Measurements from ENCODE around the gene ANKS3.

Gene ANKS3

DNA sequence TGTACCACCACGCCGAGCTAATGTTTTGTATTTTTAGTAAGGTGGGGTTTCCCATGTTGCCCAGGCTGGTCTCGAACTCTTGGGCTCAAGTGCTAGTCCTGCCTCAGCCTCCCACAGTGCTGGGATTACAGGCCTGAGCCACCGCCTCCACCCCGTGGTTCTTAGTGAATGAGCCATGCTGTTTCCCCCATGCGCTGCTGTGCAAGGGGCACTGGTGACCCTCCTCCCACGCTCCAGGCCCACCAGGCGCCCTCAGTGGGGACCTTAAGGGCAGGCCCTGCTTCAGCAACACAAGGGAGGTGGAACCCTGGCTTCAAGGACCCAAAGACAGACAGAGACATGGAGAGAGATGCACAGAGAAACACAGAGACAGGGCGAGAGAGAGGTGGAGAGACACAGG, 56.1 kb downstream of the ANKS3 start:
- no peak overlapping the region for H3K4me3 ChIP-seq (ENCODE audit: control insufficient read depth, low read depth, low read length)
- DNase-seq (ENCODE audit: low read depth) = no peak
- TF ChIP-seq, protein P1, sequence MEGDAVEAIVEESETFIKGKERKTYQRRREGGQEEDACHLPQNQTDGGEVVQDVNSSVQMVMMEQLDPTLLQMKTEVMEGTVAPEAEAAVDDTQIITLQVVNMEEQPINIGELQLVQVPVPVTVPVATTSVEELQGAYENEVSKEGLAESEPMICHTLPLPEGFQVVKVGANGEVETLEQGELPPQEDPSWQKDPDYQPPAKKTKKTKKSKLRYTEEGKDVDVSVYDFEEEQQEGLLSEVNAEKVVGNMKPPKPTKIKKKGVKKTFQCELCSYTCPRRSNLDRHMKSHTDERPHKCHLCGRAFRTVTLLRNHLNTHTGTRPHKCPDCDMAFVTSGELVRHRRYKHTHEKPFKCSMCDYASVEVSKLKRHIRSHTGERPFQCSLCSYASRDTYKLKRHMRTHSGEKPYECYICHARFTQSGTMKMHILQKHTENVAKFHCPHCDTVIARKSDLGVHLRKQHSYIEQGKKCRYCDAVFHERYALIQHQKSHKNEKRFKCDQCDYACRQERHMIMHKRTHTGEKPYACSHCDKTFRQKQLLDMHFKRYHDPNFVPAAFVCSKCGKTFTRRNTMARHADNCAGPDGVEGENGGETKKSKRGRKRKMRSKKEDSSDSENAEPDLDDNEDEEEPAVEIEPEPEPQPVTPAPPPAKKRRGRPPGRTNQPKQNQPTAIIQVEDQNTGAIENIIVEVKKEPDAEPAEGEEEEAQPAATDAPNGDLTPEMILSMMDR (conservative IDR thresholded peaks at IDR 0.05; ENCODE audit: control insufficient read depth, insufficient read depth, low read depth, low read length) = no peak

DNA sequence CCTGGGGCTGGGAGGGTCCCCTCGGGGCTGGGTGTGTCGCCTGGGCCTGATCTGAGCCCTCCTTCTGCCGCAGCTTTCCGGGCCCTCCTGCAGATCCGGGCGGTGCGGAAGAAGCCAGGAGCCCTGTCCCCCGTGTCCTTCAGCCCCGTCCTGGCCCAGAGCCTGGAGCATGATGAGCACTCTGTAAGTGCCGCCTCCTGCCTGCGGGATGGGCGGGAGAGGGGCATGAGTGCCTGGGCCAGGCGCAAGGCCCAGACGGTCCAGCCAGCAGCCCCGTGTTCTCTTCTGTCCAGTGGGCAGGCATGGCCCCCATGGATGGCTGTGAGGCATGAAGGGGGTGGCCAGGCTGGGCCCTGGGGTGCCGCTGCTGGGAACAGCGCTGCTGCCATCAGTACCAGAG, 56.7 kb downstream of the ANKS3 start:
- DNase-seq (ENCODE audit: low read depth) = no peak
- H3K4me3 ChIP-seq (ENCODE audit: control insufficient read depth, low read depth, low read length) = no peak overlapping the region
- TF ChIP-seq, protein P1 (conservative IDR thresholded peaks at IDR 0.05; ENCODE audit: control insufficient read depth, insufficient read depth, low read depth, low read length) = no peak

DNA sequence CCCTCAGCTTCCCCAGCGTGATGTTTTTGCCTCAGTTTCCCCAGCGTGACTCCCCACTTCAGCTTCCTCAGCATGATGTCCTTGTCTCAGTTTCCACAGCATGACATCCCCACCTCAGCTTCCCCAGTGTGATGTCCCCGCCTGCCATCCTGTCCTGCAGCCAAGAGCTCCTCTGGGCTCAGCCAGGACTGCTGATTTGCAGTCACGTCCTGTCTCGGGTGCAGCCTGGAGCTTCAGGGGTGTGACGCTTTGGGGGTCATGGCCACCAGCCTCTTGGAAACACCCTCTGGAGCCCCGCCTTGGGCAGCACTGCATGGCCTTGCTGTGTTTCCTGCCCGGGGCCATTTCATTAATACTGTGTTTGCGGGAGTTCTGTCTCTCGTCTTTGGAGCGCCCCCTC, 57.2 kb downstream of the ANKS3 start:
- TF ChIP-seq, protein P1 (conservative IDR thresholded peaks at IDR 0.05; ENCODE audit: control insufficient read depth, insufficient read depth, low read depth, low read length) = no peak
- H3K4me3 ChIP-seq (ENCODE audit: control insufficient read depth, low read depth, low read length) = no peak overlapping the region
- DNase-seq (ENCODE audit: low read depth) = no peak

DNA sequence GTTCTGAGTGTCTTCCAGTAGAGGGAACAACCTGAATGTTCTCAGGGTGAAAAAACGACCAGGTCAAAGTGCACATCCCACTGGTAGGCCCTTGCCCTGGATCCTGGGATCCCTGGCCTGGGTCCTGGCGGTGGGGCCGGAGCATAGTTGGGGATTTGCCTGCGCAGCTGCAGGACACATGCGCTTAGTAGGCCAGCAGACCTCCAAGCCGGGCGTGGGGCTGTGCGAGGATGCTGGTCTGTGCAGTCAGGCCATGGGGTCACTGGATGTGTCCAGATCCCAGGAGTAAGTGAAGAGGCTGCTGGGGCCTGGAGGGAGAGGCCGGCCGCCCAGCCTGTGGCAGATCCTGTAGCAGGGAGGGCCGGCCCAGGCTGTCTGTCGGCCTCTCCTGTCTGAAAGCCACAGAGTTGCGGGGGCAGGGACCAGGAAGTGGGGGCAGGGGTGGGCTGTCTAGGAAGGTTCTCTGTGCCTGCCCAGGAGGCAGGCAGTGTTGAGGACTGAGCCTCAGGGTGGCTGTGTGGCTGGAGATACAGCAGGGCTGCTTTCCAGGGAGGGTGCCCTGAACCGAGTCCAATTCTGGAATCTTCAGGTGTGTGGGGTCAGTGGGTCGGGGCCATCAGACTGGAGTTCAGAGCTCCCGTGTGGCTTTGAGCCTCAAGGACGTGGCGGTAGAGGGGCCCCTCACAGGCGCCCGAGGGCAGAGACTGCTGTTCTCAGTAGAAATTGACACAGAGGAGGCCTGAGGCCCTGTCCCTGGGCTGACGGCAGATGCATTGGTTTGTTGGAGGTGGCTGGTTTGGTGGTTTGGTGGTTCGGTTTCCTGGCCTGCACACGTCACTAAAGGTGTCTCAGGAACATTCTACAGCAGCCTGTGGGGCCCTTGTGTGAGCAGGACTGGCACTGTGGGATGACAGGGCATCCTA, 57.9 kb downstream of the ANKS3 start:
- TF ChIP-seq, protein P1 (conservative IDR thresholded peaks at IDR 0.05; ENCODE audit: control insufficient read depth, insufficient read depth, low read depth, low read length) = no peak
- DNase-seq (ENCODE audit: low read depth) = no peak
- no peak overlapping the region for H3K4me3 ChIP-seq (ENCODE audit: control insufficient read depth, low read depth, low read length)

DNA sequence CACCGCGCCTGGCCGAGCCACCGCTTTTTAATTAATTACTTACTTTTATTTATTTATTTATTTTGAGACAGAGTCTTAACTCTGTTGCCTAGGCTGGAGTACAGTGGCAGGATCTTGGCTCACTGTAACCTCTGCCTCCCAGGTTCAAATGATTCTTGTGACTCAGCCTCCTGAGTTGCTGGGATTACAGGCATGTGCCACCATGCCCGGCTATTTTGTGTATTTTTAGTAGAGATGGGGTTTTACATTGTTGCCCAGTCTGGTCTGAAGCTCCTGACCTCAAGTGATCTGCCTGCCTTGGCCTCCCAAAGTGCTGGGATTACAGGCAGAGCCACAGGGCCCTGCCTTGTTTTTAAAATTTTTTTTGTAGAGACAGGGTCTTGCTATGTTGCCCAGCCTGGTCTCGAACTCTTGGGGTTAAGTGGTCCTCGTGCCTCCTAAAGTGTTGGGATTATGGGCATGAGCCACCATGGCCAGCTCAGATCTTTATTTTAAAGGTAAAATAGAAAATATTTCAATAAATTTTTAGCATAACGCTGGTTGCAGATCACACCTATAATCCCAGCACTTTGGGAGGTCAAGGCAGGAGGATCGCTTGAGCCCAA, 59.0 kb downstream of the ANKS3 start:
- no peak overlapping the region for H3K4me3 ChIP-seq (ENCODE audit: control insufficient read depth, low read depth, low read length)
- no peak for DNase-seq (ENCODE audit: low read depth)
- TF ChIP-seq, protein P1 (conservative IDR thresholded peaks at IDR 0.05; ENCODE audit: control insufficient read depth, insufficient read depth, low read depth, low read length) = no peak

DNA sequence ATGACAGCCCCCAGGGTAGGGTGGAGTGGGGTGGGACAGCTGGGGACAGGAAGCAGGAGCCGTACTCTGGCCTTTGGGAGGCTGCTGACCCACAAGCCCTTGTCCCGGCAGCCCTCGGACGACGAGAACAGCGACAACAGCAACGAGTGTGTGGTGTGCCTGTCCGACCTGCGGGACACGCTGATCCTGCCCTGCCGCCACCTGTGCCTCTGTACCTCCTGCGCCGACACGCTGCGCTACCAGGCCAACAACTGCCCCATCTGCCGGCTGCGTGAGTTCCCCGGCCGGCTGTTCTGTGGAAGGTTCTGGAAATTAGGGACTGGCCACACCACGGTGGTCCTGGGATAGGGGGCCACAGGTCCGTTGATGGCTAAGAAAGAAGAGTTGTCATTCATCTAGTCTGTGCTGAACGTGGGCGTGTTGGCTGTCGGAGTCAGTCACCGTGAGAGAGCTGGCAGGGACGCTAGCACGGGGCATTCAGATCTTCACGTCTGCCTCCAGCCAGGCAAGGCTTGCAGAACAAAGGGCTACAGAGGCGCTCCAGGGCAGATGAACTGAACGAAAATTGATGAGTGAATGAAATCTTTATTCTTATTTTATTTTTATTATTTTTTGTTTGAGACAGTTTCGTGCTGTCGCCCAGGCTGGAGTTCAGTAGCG, 60.6 kb downstream of the ANKS3 start:
- TF ChIP-seq, protein P1 (conservative IDR thresholded peaks at IDR 0.05; ENCODE audit: control insufficient read depth, insufficient read depth, low read depth, low read length) = no peak
- no peak overlapping the region for H3K4me3 ChIP-seq (ENCODE audit: control insufficient read depth, low read depth, low read length)
- DNase-seq (ENCODE audit: low read depth) = no peak
